HepG2 (cell line): ENCODE measurements around the gene OPRD1. TPM values are rescaled to one million over a fixed set of nuclear protein-coding genes. Genes with fewer than 3 reads are reported as not detected.

ENCODE experiments used
- ATAC-seq: fragments of 200-7000 bp; cut with Tn5 transposase; 3 replicates; pipeline ENCODE4 v1.9.1; 2020; ENCODE audit warnings: mild to moderate bottlenecking, moderate library complexity
- BruUV-seq: library from RNA; stranded (reverse); fragments of 400-500 nt; replicated peaks from 2 replicates; lab custom pipeline; 2021; lab: Mats Ljungman, UMichigan
- CTCF ChIA-PET: fragments of 300-600 bp; formaldehyde crosslinking; extraction: SDS; loops from one replicate; lab custom pipeline; 2021; ENCODE audit warnings: low total read pairs, inconsistent platforms, low intra/inter-chr PET ratio; lab: Yijun Ruan, JAX
- POLR2A ChIA-PET: fragments of 350-600 bp; sonication (Branson Sonifier 250); formaldehyde crosslinking; loops from one replicate; lab custom pipeline; 2020; ENCODE audit warnings: antibody characterized with exemption, inconsistent platforms; lab: Yijun Ruan, JAX
- DNase-seq: peaks from one replicate; pipeline ENCODE4 v3.0.0-alpha.2; 2015; ENCODE audit warnings: low spot score
- FAIRE-seq: peaks from 3 replicates; lab custom pipeline; 2011; peaks lifted over from hg19 to GRCh38; lab: Jason Lieb, UNC
- H2AFZ ChIP-seq: one replicate; pipeline ENCODE4 v1.6.1; 2011; ENCODE audit warnings: low read length, inconsistent platforms
- H3K27ac ChIP-seq: fragments of 300-600 bp; 3 replicates; pipeline ENCODE4 v1.8.0; 2011; ENCODE audit warnings: mixed run types, mild to moderate bottlenecking, mixed read lengths, low read length, inconsistent platforms; ENCODE audit not compliant: insufficient read depth; ENCODE audit errors: extremely low read length
- H3K27me3 ChIP-seq, 2 experiments: fragments of 200-600 bp in 1 of 2; 2 replicates in 1 of 2; 3 replicates in 1 of 2; pipeline versions ENCODE4 v1.6.0 to v1.8.0; 2011; ENCODE audit warnings: low read length in 2 of 2, mild to moderate bottlenecking in 2 of 2, moderate library complexity in 2 of 2, inconsistent platforms in 1 of 2; ENCODE audit not compliant: insufficient read depth in 2 of 2, control insufficient read depth in 1 of 2
- H3K36me3 ChIP-seq, 2 experiments: fragments of 200-600 bp in 1 of 2; replicated peaks in 1 of 2; 2 replicates in 1 of 2; 3 replicates in 1 of 2; pipeline versions ENCODE4 v1.5.1 to v1.8.0; 2011; ENCODE audit warnings: low read length in 2 of 2, inconsistent platforms in 1 of 2; ENCODE audit not compliant: insufficient read depth in 2 of 2, control insufficient read depth in 1 of 2
- H3K4me1 ChIP-seq: 2 replicates; pipeline ENCODE4 v1.5.1; 2012; ENCODE audit warnings: low read length, inconsistent platforms; ENCODE audit not compliant: insufficient read depth
- H3K4me2 ChIP-seq: 2 replicates; pipeline ENCODE4 v1.6.0; 2011; ENCODE audit warnings: low read depth, low read length, inconsistent platforms
- H3K4me3 ChIP-seq, 3 experiments: fragments of 200-600 bp in 1 of 3; sonication (generic), shearing (Covaris generic) in 1 of 3; replicated peaks in 1 of 3; 2 replicates each; pipeline ENCODE4 v1.5.1; 2011 to 2016; ENCODE audit warnings: low read length in 3 of 3, inconsistent platforms in 2 of 3, low read depth in 2 of 3, mild to moderate bottlenecking in 2 of 3, control low read depth in 1 of 3, mixed read lengths in 1 of 3; ENCODE audit not compliant: insufficient read depth in 1 of 3
- H3K79me2 ChIP-seq: one replicate; pipeline ENCODE4 v1.6.1; 2011; ENCODE audit warnings: low read length, inconsistent platforms; ENCODE audit not compliant: insufficient read depth
- H3K9ac ChIP-seq: 2 replicates; pipeline ENCODE4 v1.6.0; 2011; ENCODE audit warnings: mild to moderate bottlenecking, low read depth, low read length, inconsistent platforms; ENCODE audit not compliant: insufficient read depth
- H3K9me3 ChIP-seq: 2 replicates; pipeline ENCODE4 v1.5.1; 2012; ENCODE audit warnings: mild to moderate bottlenecking, low read length
- H4K20me1 ChIP-seq: 2 replicates; pipeline ENCODE4 v1.6.0; 2011; ENCODE audit warnings: inconsistent platforms, mild to moderate bottlenecking, low read length, moderate library complexity; ENCODE audit not compliant: insufficient read depth
- ASH2L ChIP-seq: fragments of 300-600, 200-600 bp; sonication (generic); IDR thresholded peaks from 2 replicates; pipeline ENCODE4 v1.7.0; 2017; ENCODE audit warnings: low read depth, mild to moderate bottlenecking, moderate library complexity, mixed read lengths, low read length; ENCODE audit not compliant: insufficient read length
- CBX2 ChIP-seq, 2 experiments: fragments of 200-600 bp in 1 of 2; sonication (generic); formaldehyde crosslinking in 1 of 2; IDR thresholded peaks; 2 replicates each; pipeline versions ENCODE4 v1.7.0 to v1.8.1; 2018 to 2022; ENCODE audit warnings: low read depth in 2 of 2, low read length in 1 of 2, mild to moderate bottlenecking in 1 of 2, missing genetic modification reagents in 1 of 2
- GATAD1 ChIP-seq: IDR thresholded peaks from 2 replicates; pipeline ENCODE4 v1.6.1; 2016; ENCODE audit warnings: missing genetic modification reagents, missing compliant biosample characterization
- HES4 ChIP-seq: sonication (generic); formaldehyde crosslinking; IDR thresholded peaks from 2 replicates; pipeline ENCODE4 v1.9.0; 2021; ENCODE audit warnings: mild to moderate bottlenecking, missing genetic modification reagents, borderline replicate concordance
- HNRNPH1 ChIP-seq: fragments of 200-400 bp; formaldehyde crosslinking; optimal IDR thresholded peaks from 2 replicates; pipeline ENCODE3; 2017; ENCODE audit warnings: mild to moderate bottlenecking, low read depth, low read length
- HNRNPLL ChIP-seq: fragments of 200-400 bp; formaldehyde crosslinking; IDR thresholded peaks from 2 replicates; pipeline ENCODE4 v1.6.1; 2017; ENCODE audit warnings: mild to moderate bottlenecking, low read depth, low read length; ENCODE audit not compliant: poor library complexity, severe bottlenecking
- PRDM15 ChIP-seq: sonication (generic); formaldehyde crosslinking; IDR thresholded peaks from 2 replicates; pipeline ENCODE4 v1.4.0; 2020; ENCODE audit warnings: missing genetic modification reagents
- REXO4 ChIP-seq: sonication (generic); formaldehyde crosslinking; IDR thresholded peaks from 2 replicates; pipeline ENCODE4 v1.8.0; 2022; ENCODE audit warnings: missing genetic modification reagents, mild to moderate bottlenecking, borderline replicate concordance
- SNAI1 ChIP-seq: sonication (generic); formaldehyde crosslinking; IDR thresholded peaks from 2 replicates; pipeline ENCODE4 v1.5.0; 2020; ENCODE audit warnings: mild to moderate bottlenecking, missing genetic modification reagents, borderline replicate concordance
- SRF ChIP-seq: IDR thresholded peaks from 2 replicates; pipeline ENCODE4 v1.6.1; 2011; ENCODE audit warnings: mild to moderate bottlenecking, low read depth, low read length, moderate library complexity
- ZBTB42 ChIP-seq: sonication (generic); formaldehyde crosslinking; IDR thresholded peaks from 2 replicates; pipeline ENCODE4 v1.5.0; 2020; ENCODE audit warnings: mild to moderate bottlenecking, missing genetic modification reagents
- ZFY ChIP-seq: sonication (generic); formaldehyde crosslinking; IDR thresholded peaks from 2 replicates; pipeline ENCODE4 v1.4.0; 2020; ENCODE audit warnings: missing genetic modification reagents
- ZNF550 ChIP-seq: sonication (generic); formaldehyde crosslinking; IDR thresholded peaks from 2 replicates; pipeline ENCODE4 v1.4.0; 2020; ENCODE audit warnings: mild to moderate bottlenecking, missing genetic modification reagents, borderline replicate concordance
- ZNF580 ChIP-seq: IDR thresholded peaks from 2 replicates; pipeline ENCODE4 v1.6.1; 2016; ENCODE audit warnings: low read depth, borderline replicate concordance
- ZNF720 ChIP-seq: sonication (generic); formaldehyde crosslinking; IDR thresholded peaks from 2 replicates; pipeline ENCODE4 v1.4.0; 2020; ENCODE audit warnings: missing genetic modification reagents
- WGBS: methylation state at CpG from one replicate; pipeline ENCODE4 v1.1.6; 2017; ENCODE audit warnings: low lambda C conversion rate; 5-methylcytosine and 5-hydroxymethylcytosine counted together
- in situ Hi-C: cut with HindIII; loops from 2 replicates; pipeline ENCODE4 v1.10.0; 2017; ENCODE audit warnings: low pct_unique_long_range_greater_than_20kb; ENCODE audit not compliant: extremely low pct_ligation_motif_present
- intact Hi-C: fragments of 100-400 bp; cut with micrococcal nuclease; formaldehyde crosslinking; loops from one replicate; pipeline ENCODE4 v1.10.0; 2022; ENCODE audit not compliant: unreplicated experiment
- polyA plus RNA-seq, 8 experiments: library from polyadenylated mRNA; depleted of rRNA in 3 of 8; stranded (reverse) in 7 of 8; unstranded in 1 of 8; fragments of >200 nt; fragmentation: Illumina TruSeq in 4 of 8; extraction: Trizol in 4 of 8; gene quantifications; 2 replicates each; pipeline versions ENCODE4 v1.2.1 to v1.2.3, GENCODE V29; 2011 to 2016; ENCODE audit warnings: low read depth in 4 of 8, missing spikeins in 1 of 8, mixed read lengths in 1 of 8; ENCODE audit not compliant: insufficient read depth in 1 of 8
- total RNA-seq, 5 experiments: library from RNA; depleted of rRNA; stranded (reverse); fragments of >200 nt; fragmentation: Illumina TruSeq; extraction: Trizol; gene quantifications; 2 replicates each; pipeline ENCODE4 v1.2.3, GENCODE V29; 2016; ENCODE audit warnings: low read depth in 1 of 5
- TF ChIP-seq, protein P1 (sequence below): sonication (generic); formaldehyde crosslinking; IDR thresholded peaks from 2 replicates; pipeline ENCODE4 v1.4.0; 2020; ENCODE audit warnings: missing genetic modification reagents

OPRD1 gene
- total and polyA plus RNA-seq, 2 of the 13 experiments (the other 11 are each of a cell fraction or from before 2014, with no cell fraction given) = 0.02 to 0.03 TPM

- in situ Hi-C loops = no loop called here
- BruUV-seq = no TSS peak
- H3K27ac ChIP-seq = no peak overlapping the region
- H3K36me3 ChIP-seq = peaks cover 1 to 2% of the 10 kb centered on the region in 2 experiments; a peak in 1 of 5 replicates
- no peak for FAIRE-seq
- no peak overlapping the region for H3K4me2 ChIP-seq
- ChIA-PET CTCF (no interaction called here), POLR2A (interaction anchor here (1.3 kb wide), 1 partner anchor 12 kb away, joined by 3 read pairs; the partner anchor contains the start of gene EPB41)
- WGBS = 92% methylated on average over 2 of the region's 2 CpGs
- peaks cover 20% of the 10 kb centered on the region for H3K79me2 ChIP-seq
- intact Hi-C loops = no loop called here
- DNase-seq = no peak
- ATAC-seq = no peak
- H3K27me3 ChIP-seq = no peaks in the 10 kb centered on the region
- peaks cover 2% of the 10 kb centered on the region; the same call in 1 of the 2 replicates for H4K20me1 ChIP-seq
- H3K9ac ChIP-seq = no peak overlapping the region
- H3K4me3 ChIP-seq = no peak overlapping the region
- TF ChIP-seq ZBTB42 (no peak), SRF (no peak), PRDM15 (CRISPR knock-in tag) (no peak), CBX2 (IDR thresholded peaks at IDR 0.05; ENCODE audit: low read depth, low read length) (no peak), CBX2 (CRISPR knock-in tag; IDR thresholded peaks at IDR 0.05; ENCODE audit: low read depth) (no peak), ASH2L (no peak), REXO4 (CRISPR knock-in tag) (no peak), ZNF550 (CRISPR knock-in tag) (no peak), ZFY (CRISPR knock-in tag) (no peak), HES4 (CRISPR knock-in tag) (no peak), HNRNPH1 (no peak), HNRNPLL (no peak), SNAI1 (CRISPR knock-in tag) (no peak), GATAD1 (no peak), ZNF720 (CRISPR knock-in tag) (no peak), ZNF580 (CRISPR knock-in tag) (no peak)
- TF ChIP-seq, protein P1, sequence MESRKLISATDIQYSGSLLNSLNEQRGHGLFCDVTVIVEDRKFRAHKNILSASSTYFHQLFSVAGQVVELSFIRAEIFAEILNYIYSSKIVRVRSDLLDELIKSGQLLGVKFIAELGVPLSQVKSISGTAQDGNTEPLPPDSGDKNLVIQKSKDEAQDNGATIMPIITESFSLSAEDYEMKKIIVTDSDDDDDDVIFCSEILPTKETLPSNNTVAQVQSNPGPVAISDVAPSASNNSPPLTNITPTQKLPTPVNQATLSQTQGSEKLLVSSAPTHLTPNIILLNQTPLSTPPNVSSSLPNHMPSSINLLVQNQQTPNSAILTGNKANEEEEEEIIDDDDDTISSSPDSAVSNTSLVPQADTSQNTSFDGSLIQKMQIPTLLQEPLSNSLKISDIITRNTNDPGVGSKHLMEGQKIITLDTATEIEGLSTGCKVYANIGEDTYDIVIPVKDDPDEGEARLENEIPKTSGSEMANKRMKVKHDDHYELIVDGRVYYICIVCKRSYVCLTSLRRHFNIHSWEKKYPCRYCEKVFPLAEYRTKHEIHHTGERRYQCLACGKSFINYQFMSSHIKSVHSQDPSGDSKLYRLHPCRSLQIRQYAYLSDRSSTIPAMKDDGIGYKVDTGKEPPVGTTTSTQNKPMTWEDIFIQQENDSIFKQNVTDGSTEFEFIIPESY (CRISPR knock-in tag) = no peak
- no peaks in the 10 kb centered on the region for H3K9me3 ChIP-seq
- peaks cover 10% of the 10 kb centered on the region for H3K4me1 ChIP-seq
- no peak overlapping the region for H2AFZ ChIP-seq
Observed at GRCh38 chr1:28902738-28903137, 90.8 kb downstream of the OPRD1 start.
